Stimulated activated CD4-positive, alpha-beta T cell treated with anti-CD3 and anti-CD28 coated beads, Interleukin-1b, Interleukin-23, amount 100 ng/mL, for 4 hours (primary cell): ENCODE data around the gene RFWD3.
"Not testable (repeated sequence)": the region's sequence is repeated elsewhere in the genome, so short reads cannot be mapped to it uniquely, and the experiment has no call there.

Experiments
- DNase-seq, 2 donors: peaks; one replicate each; pipeline ENCODE4 v3.0.0-alpha.2; 2020; ENCODE audit warnings: low read depth in 2 of 2

The RFWD3 gene

GRCh38 chr16:74667255-74667700, 601 bp upstream of the RFWD3 start:
- DNase-seq, result peak in 1 of 2 donors; percentile 13

- no peak for DNase-seq
Measured at GRCh38 chr16:74666010-74666421, 661 bp downstream of the RFWD3 start.

- DNase-seq, result no peak
Measured at GRCh38 chr16:74661064-74661463, 5.6 kb downstream of the RFWD3 start.

- no peak for DNase-seq
Measured at GRCh38 chr16:74660383-74660782, 6.3 kb downstream of the RFWD3 start.

GRCh38 chr16:74659041-74659440, 7.6 kb downstream of the RFWD3 start:
- no peak for DNase-seq

- no peak for DNase-seq
Measured at GRCh38 chr16:74657870-74658642, 8.6 kb downstream of the RFWD3 start.

GRCh38 chr16:74654536-74655050, 12.1 kb downstream of the RFWD3 start:
- DNase-seq, result no peak

- DNase-seq, result not testable (repeated sequence)
Measured at GRCh38 chr16:74652883-74653282, 13.8 kb downstream of the RFWD3 start.

GRCh38 chr16:74652249-74652648, 14.4 kb downstream of the RFWD3 start:
- DNase-seq, result no peak

DNA sequence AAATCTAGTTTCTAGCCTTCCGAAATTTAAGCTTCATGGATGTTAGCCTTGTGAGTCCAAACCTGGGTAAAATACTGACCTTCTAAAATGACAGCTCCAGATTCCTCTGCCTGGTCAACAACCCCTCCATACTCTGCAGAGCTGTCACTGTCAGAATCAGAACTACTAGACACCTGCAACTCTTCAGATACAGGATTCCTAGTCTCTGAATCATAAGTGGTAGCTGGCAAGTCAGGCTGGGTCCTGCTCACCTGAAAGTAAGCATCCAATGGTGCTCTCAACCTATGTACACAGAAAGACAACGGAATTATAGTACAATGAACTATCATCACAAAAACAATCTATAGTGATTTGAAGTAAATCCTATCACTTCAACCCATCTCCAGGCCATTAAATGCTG, 14.8 kb downstream of the RFWD3 start:
- DNase-seq, result no peak

- DNase-seq, result no peak
Measured at GRCh38 chr16:74650966-74651567, 15.6 kb downstream of the RFWD3 start.

- no peak for DNase-seq
Measured at GRCh38 chr16:74649839-74650504, 16.7 kb downstream of the RFWD3 start.

DNA sequence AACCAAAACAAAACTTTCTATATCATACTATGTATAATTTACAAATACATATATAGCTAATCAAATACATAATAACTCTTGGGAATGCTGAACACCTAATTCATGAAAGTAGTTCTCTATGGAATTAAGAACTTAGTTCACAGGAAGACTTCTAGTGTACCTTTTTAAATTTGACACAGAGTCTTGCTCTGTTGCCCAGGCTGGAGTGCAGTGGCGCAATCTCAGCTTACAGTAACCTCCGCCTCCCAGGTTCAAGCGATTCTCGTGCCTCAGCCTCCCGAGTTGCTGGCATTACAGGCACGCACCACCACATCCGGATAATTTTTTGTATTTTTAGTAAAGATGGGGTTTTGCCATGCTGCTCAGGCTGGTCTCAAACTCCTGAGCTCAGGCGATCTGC, 24.7 kb downstream of the RFWD3 start:
- DNase-seq, result no peak

- DNase-seq, result no peak
Measured at GRCh38 chr16:74637742-74638453, 28.8 kb downstream of the RFWD3 start.

GRCh38 chr16:74635303-74635702, 31.4 kb downstream of the RFWD3 start:
- no peak for DNase-seq

GRCh38 chr16:74633686-74634085, 33.0 kb downstream of the RFWD3 start:
- no peak for DNase-seq

GRCh38 chr16:74627506-74628220, 39.0 kb downstream of the RFWD3 start:
- no peak for DNase-seq

DNA sequence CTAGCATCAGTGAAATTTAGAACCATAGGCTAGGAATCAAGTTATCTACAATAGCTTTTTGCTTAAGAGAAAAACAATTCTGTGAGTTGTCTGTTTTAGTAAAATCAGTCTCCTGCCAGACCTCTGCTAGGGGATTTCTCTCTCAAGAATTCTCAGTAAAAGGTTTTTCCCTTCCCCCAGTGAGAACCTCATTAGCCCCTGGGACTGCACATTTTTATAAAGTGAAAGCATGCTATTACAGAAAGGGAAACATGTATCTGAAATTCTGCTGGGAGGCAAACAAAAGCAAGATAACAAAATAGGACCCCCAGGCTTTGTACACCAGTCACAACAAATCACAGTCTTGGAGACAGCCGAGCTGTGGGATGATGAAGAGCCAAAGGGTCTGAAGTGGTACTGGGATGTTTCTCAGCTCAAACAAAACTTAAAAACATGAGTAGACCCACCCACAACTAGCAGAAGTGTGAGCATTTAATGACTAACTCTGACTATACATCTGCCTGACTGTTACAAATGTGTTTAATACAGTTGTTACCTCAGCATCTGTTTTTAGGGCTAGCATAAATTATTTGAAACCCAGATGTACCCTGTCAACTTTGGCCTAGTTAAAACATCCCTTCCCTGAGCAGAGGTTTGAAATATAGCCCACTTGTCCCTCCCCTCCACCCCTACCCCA, 39.8 kb downstream of the RFWD3 start:
- no peak for DNase-seq

DNA sequence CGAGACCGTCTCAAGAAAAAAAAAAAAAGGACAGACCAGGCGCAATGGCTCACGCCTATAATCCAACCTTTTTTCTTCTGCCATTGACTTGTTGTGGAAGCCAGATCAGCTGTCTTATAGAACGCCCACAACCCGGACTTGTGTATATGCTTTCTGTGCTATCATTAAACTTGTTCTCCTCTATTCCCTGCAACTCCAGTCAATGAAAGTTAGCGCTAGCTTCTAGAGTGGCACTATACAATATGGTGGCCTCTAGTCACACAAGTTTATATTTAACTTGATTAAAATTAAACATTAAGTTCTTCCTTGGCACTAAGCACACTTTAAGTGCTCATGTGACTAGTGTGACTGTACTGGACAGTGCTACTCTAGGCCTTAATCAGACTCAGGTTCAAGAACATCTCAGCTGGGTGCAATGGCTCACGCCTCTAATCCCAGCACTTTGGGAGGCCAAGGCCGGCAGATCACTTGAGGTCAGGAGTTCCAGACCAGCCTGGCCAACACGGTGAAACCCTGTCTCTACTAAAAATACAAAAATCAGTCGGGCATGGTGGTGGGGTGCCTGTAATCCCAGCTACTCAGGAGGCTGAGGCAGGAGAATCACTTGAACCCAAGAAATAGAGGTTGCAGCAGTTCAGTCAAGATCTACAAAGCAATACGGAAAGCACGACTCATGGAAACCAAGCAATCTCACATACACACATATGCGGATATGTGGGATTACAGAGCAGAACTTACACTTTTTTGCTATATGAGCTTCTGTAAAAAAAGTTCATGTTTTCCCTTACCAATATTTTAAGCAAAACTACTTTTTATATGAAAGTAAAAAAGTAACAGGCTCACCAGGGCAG, 41.0 kb downstream of the RFWD3 start:
- DNase-seq, result no peak

DNA sequence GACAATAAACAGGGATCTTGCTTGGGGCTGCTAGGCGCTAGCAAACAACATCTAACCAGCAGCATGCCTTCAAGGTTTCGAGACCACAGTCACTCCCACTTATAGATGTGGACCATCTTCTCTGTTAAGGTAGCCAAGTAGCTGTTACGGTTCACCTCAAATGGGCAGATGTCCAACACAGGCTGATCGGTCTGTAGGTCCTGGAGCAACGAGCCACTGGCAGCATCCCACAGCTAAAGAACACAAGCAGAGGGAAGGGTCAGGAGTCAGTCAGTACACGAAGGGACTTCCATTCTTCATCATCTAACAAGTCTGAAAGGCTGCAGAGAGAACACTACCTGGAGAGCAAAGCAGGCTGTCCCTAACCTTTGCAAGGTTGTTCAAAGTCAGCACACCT, 42.8 kb downstream of the RFWD3 start:
- no peak for DNase-seq
